GM15510 (cell line): ENCODE data around the gene MEX3A.
A peak's percentile ranks its signal among the peaks of the same experiment; 100 is the strongest.

Source experiments
- POLR2A ChIP-seq: IDR thresholded peaks from 3 replicates; pipeline ENCODE4 v1.6.1; 2011; ENCODE audit warnings: borderline replicate concordance; ENCODE audit not compliant: insufficient read length; ENCODE audit errors: extremely low read depth

MEX3A gene

GRCh38 chr1:156095906-156096508 lies 13.7 kb upstream of the MEX3A start:
- TF ChIP-seq POLR2A, result no peak

DNA sequence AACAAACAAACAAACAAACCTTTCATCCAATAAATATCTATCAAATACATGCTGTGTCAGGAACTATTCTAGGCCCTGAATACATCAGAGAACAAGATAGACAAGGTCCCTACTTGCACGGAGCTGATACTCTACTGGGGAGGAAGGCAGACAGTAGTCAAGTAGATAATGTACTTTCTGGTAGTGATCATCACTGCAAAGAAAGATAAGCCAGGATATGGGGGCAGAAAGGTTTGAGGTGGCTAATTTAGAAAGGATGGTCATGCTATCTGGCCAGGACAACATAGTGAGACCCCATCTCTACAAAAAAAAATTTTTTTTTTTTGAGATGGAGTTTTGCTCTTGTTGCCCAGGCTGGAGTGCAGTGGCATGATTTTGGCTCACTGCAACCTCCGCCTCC lies 9.3 kb upstream of the MEX3A start:
- no peak for TF ChIP-seq POLR2A

- TF ChIP-seq POLR2A, result no peak
Measured at GRCh38 chr1:156090840-156091188, 8.5 kb upstream of the MEX3A start.

- no peak for TF ChIP-seq POLR2A
Measured at GRCh38 chr1:156090138-156090839, 8.0 kb upstream of the MEX3A start.

DNA sequence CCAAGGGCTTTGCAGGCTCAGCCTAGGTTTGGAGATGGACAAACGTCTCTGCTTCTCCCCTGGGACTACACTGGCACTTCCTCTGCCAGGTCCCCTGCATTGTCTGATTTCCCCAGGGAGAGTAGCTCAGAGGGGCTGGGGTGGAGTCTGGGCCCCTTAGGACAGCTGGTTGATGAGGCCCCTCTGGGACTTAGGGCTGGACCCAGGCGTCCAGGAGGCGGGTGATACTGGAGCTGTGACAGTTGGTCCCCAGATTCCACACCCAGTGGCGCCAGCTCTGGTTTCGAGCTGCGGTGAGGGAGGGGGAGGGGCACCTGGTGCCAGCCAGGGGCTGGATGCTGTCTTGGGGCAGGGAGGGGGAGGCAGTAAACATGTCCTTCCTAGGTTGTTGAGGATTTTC lies 7.4 kb upstream of the MEX3A start:
- TF ChIP-seq POLR2A, result no peak

- no peak for TF ChIP-seq POLR2A
Measured at GRCh38 chr1:156086256-156086662, 4.0 kb upstream of the MEX3A start.

- no peak for TF ChIP-seq POLR2A
Measured at GRCh38 chr1:156083800-156084790, 1.8 kb upstream of the MEX3A start.

DNA sequence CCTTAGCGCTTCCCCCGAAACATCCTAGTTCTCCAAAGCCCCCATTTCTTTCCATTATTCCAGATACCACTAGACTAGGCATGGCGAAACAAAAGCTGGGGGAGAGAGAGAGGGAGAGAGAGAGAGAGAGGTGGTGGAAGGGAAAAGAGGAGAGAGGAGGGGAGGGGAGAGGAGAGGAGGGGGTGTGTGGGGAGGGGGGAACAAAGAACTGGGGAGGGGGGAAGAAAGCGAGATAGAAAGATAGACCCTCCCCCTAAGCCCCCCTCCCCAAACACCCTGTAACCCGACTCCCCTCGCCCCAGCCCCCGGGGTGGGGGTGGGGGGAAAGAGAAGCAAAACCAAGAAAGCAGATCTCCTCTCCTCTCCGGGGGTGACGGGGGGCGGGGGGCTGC lies 352 bp downstream of the MEX3A start:
- no peak for TF ChIP-seq POLR2A

DNA sequence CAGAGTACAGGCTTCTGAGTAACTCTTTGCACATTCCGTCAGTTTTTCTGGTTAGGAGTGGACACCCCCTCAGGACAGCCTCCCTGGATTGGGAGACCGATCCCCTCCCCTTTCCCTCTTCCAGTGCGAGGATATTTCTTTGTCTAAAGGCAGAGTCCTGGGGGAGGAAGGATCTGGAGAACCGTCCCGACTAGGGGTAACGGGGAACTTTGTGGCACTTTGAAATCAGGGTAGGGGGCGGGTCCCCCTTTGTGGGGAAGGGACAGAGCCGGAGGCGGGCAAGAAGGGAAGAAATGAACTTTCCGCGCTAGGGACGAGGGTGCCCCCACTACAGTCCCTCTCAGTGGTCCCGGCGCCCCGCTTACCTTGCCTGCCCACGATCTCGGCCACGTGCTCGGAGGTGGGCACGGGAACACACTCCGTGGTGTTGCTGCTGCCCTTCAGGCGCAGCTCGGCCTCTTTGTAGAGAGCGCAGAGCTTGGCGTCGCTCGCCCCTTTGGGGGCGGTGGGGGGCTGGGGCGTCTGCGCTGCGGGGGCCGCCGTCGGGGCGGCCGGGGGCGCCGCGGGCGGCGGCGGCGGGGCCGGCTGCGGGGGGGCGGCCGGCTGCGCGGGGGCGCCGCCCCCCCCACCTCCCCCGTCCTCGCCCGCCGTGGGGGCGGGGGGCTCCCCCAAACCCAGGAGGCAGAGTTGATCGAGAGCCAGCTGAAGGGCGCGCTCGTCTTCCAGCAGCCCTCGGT lies 917 bp downstream of the MEX3A start:
- TF ChIP-seq POLR2A, result no peak

DNA sequence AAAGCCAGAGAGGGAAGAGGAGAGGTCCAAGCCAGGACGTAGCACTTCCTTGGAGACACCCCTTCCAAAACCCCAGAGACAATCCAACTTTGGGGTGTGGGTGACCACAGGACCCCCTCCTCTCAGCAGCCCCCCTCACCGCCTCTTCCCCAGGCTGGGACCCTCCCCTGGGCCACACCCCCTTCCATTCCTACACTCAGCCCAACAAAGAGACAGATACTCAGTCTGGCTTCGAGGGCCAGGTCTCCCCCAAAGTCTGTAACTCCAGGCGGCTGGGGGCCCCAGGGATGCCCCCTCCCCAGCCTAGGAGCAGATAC lies 1.4 kb downstream of the MEX3A start:
- no peak for TF ChIP-seq POLR2A

GRCh38 chr1:156080241-156080862 lies 1.9 kb downstream of the MEX3A start:
- TF ChIP-seq POLR2A, result no peak

- TF ChIP-seq POLR2A, result no peak
Measured at GRCh38 chr1:156079762-156080161, 2.5 kb downstream of the MEX3A start.

DNA sequence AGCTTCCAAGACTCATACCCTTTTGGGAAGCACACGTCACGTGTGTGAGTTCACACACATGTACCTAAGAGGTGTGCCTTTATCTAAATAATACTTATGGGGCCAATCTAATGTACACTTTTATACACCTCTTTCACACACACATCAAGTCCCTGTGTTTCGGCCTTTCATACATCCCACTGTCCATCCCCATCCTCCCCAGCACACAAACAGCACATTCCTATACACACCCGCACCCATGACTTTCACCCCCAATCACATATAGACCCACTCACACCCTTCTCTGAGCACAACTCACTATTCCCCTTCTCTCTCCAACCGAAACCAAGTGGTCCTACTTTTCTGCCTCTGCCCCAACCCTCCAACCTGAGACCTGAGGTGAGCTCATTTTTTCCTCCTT lies 3.5 kb downstream of the MEX3A start:
- no peak for TF ChIP-seq POLR2A

- TF ChIP-seq POLR2A, result no peak
Measured at GRCh38 chr1:156077430-156077760, 4.9 kb downstream of the MEX3A start.

GRCh38 chr1:156076609-156077429 lies 5.4 kb downstream of the MEX3A start:
- TF ChIP-seq POLR2A, result peak; percentile 80

- TF ChIP-seq POLR2A, result no peak
Measured at GRCh38 chr1:156075775-156076204, 6.5 kb downstream of the MEX3A start.
